HG03460 (cell line): ENCODE measurements around the gene HECA.

Source experiments
- ATAC-seq: cut with Tn5 transposase; IDR thresholded peaks from one replicate; pipeline ENCODE4 v1.9.1; 2021; ENCODE audit not compliant: unreplicated experiment

The HECA gene

GRCh38 chr6:139159016-139159415 lies 24.1 kb downstream of the HECA start:
- ATAC-seq, result no peak

DNA sequence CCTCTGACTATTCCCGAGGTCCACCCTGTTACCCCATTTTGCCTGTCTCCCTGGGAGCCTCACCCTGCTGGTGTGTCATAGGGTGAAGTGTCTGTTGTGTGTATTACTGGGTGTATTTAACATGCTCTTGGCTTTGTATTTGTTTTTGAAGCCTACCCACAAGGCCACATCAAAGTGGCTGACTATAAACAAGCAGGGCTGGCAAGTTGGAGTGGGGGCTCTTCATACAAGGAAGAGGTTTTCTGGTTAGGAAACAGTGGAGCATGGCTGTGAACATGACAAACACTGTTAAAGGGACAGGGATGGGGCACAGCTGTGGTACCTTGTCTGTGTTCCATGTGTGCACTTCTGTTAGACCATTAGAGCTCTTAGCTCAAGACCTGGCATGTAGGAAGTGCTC lies 26.3 kb downstream of the HECA start:
- ATAC-seq, result no peak

DNA sequence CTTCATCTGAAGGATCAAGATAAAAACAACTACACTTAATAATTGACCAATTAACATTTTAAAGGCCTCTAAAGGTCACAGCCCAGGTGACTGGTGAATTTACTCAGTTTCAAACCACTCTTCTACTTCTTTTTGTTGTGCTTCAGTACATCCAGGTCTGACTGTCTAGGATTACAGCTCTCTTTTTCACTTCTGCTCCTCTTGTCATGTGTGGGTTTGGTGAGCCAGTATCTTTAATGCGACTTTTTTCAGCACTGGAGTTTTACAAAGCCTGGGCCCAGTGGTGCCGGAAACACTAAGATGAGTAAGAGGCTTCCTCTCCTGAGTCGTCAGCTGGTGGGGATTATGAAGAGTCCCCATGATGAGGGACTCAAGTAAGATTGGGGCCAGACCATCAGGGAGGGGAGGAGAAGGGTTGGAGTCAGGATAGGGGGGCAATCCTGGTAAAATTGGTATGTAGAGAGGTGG lies 27.0 kb downstream of the HECA start:
- ATAC-seq, result peak; percentile 97

DNA sequence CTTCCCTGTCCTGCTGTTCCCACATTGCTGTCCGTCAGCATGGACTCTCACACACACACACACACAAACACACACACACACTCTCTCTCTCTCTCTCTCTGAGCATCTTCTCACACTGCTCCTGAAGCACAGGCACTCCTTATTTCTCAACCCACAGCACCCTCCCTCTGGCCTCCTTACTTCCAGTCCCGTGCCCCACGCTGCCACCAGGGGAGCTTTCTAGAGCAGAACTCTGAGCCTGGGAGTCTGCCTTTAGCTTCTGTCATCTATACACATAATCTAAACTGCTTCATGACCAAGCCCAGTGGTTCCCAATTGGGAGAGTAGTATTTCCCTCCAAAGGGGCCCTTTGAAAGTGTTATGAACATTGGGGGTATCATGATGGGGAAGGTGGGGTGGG lies 29.1 kb downstream of the HECA start:
- no peak for ATAC-seq

- no peak for ATAC-seq
These were observed 30.4 kb downstream of the HECA start for GRCh38 chr6:139165324-139165723.

GRCh38 chr6:139166238-139166955 lies 31.5 kb downstream of the HECA start:
- ATAC-seq, result no peak

- no peak for ATAC-seq
These were observed 32.1 kb downstream of the HECA start for GRCh38 chr6:139166956-139167313.

- no peak for ATAC-seq
These were observed 37.3 kb downstream of the HECA start for GRCh38 chr6:139172151-139172550.

- no peak for ATAC-seq
These were observed 37.7 kb downstream of the HECA start for GRCh38 chr6:139172567-139172966.

DNA sequence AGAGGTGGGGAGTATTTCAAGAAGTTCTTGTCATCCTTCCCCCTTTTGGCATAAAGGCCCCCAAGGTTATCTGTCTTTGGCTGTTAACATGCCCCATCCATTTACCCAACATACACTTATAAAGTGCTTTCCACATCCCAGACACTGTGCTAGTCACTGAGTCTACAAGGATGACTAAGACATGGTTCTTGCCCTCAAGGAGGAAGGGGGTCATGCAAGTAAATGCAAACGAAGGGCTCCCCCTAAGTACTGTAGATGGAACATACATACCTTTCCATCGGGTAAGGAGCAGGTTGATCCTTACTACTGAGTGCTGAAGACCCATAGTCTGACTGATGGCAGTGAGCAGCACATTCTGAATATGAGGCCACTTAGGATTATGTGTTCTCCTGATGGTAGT lies 38.3 kb downstream of the HECA start:
- no peak for ATAC-seq

DNA sequence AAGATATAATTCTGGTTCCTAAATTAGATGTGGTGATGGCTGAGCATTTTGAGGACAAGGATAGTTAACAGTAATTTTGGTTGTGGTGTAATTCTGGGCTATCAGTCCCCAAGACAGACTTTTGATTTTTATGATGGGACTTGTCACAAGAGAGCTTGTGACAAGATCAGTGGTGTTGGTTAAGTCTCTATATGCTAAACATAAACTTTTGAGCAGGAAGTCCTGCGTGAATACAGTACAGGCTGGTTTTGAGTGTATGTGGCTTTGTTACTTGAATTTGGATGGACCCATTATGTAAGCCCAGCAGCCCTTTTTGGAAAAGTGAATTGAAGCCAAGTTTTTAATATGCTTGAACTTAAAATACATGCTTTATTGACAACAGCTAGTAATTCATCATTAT lies 38.9 kb downstream of the HECA start:
- ATAC-seq, result no peak

GRCh38 chr6:139174961-139175360 lies 40.1 kb downstream of the HECA start:
- no peak for ATAC-seq

GRCh38 chr6:139175389-139175948 lies 40.6 kb downstream of the HECA start:
- peak; percentile 54 for ATAC-seq

DNA sequence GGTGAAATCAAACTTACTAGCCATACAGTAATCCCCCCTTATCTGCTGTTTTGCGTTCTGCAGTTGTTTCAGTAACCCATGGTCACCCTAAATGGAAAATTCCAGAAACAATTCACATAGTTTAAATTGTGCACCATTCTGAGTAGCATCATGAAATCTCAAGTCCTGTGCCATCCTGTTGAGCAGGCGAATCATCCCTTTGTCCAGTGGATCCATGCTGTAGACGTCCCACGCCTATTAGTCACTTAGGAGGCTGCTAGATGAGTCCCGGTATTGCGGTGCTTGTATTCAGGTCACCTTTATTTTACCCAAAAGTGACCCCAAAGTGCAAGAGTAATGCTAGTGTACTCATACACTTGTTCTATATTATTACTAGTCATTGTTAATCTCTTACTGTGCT lies 46.4 kb downstream of the HECA start:
- no peak for ATAC-seq

- no peak for ATAC-seq
These were observed 49.2 kb downstream of the HECA start for GRCh38 chr6:139184047-139184446.

DNA sequence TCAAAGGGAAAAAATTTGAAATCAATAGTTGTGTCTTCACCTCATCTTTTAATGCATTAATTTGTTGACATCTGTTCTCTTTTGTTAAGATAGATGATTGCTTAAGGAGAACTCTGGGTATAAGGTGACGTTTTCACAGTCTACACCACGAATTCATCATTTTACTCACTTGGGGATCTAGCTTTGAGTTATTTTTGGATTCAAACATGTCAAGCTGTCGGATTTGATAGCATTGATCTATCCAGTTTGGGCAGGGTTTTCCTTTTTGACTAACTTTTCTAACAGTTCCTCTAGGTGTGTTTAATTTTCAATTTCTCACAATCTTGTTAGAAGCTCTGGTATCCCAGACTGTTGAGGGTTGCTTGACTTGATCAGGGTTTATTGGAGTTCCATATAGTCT lies 49.6 kb downstream of the HECA start:
- no peak for ATAC-seq

- ATAC-seq, result no peak
These were observed 51.4 kb downstream of the HECA start for GRCh38 chr6:139186242-139186641.

GRCh38 chr6:139186692-139187091 lies 51.8 kb downstream of the HECA start:
- no peak for ATAC-seq

DNA sequence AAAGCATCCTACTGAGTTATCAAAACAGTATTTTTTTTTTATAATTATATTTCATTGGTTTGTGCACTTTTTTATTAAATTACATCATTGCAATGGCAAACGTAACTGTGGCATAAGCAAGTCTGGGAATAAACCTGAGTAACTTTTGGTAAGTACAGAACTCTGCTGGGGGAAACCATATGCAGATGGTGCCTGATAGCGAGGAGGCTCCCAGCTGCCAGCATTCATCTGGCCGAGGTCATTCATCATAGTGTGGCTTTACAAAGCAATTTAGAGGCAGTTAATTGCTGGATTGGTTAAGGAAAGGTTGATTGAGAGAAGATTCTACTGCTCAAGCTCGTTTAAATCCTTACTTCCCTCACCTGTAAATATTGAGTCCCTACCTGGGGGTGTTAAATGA lies 52.6 kb downstream of the HECA start:
- no peak for ATAC-seq

DNA sequence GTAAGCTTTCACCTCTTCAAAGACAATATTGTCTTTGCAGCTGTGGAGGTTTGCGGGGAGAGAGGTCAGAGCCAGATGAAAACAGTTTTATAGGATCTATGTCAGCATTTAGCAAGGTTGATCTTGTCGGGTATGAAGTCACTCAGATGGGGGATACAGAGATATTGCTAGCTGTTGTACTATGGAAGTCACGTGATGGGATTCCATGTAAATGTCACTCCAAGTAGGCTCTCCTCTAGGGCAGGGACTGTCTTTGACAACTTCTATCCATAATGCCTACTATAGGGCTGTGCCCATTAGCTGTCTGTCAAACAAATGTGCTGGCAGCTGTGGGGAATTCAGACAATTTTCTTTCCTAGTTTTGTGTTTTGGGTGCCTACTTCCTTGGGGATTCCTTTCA lies 54.8 kb downstream of the HECA start:
- ATAC-seq, result no peak

DNA sequence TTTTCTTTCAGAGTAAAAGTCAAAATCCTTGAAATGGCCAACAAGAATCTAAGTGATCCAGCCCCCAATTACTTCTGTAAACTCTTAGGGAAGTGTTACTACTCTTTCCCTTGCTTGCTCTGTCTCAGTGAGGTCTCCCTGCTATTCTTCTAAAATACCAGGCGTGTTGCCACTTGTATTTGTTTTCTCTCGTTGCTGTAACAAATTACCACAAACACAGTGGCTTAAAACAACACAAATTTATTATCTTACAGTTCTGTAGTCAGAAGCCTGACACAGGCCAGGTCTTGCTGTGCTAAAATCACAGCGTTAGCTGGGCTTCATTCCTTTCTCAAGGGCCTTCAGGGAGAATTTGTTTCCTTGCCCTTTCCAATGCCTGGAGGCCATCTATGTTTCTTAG lies 59.9 kb downstream of the HECA start:
- ATAC-seq, result no peak

DNA sequence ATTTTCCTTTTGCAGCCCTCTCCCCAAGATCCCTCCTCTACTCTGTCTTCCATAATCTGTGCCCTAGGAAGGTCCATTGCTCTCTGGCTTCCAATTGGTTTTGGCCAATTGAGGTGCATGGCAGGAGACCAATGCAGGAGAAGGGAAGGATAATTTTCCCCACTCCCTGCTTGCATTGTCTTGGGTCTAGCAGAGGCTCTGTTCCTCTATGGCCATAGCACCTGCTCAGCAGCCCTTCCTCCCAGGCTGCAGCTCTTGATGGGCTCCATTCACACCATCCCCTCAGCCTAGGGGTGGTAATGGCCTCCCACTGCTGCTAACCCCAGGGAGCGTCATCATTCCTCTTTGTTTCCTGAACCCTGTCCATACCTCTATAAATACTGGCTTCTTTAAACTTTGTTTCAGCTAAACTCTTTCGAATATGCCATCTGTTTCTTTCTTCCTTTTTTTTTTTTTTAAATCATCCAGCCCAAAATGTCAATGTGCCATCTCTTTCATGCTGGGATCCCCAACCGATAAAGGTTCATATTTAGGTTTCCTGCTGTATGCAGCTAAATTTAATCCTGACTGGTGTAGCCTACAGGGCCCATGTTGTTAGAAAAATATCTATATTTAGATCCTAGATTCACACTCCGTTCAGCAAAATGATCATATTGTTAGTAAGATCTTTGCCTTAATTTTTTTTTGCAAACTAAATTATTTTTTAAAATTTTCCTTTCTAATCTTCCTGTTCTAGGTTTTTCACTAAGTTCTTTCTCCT lies 63.8 kb downstream of the HECA start:
- ATAC-seq, result no peak
